SK-N-SH (cell line): ENCODE data around the gene CKS2.

Experiments
- GATA2 ChIP-seq: sonication (generic); formaldehyde crosslinking; IDR thresholded peaks from 2 replicates; pipeline ENCODE4 v1.5.0; 2020; ENCODE audit warnings: mild to moderate bottlenecking, missing genetic modification reagents
- POLR2AphosphoS5 ChIP-seq: IDR thresholded peaks from 2 replicates; pipeline ENCODE4 v1.6.1; 2012; ENCODE audit warnings: low read depth, low read length
- SIN3A ChIP-seq: IDR thresholded peaks from 2 replicates; pipeline ENCODE4 v1.6.1; 2012; ENCODE audit warnings: low read depth, mild to moderate bottlenecking, low read length, moderate library complexity, borderline replicate concordance
- TF ChIP-seq, protein P1 (sequence below): fragments of 200-600 bp; sonication (generic); IDR thresholded peaks from 2 replicates; pipeline ENCODE4 v1.6.1; 2017; ENCODE audit warnings: antibody characterized with exemption, mild to moderate bottlenecking, moderate library complexity
- TF ChIP-seq, protein P2 (sequence below): fragments of 150-350 bp; IDR thresholded peaks from 2 replicates; pipeline ENCODE4 v1.6.1; 2017; ENCODE audit warnings: antibody characterized with exemption, low read length, low read depth, borderline replicate concordance

DNA sequence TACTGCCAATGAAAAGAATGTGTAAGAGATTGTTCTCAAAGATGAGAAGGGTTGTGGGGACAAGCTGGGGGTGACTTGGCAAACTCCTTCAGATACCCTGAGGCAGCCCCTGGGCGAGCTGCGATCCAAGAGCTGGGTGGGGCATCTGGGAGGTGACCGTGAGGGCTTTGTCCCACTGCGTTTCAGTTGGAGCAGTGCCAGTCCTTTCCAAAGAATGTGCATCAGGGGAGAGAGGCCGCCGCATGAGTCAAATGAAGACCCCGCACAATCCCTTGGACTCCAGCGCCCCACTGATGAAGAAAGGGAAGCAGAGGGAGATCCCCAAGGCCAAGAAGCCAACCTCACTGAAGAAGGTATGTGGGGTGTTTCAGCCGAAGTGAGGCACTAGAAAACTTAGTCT, 35.7 kb downstream of the CKS2 start:
- TF ChIP-seq, protein P1, sequence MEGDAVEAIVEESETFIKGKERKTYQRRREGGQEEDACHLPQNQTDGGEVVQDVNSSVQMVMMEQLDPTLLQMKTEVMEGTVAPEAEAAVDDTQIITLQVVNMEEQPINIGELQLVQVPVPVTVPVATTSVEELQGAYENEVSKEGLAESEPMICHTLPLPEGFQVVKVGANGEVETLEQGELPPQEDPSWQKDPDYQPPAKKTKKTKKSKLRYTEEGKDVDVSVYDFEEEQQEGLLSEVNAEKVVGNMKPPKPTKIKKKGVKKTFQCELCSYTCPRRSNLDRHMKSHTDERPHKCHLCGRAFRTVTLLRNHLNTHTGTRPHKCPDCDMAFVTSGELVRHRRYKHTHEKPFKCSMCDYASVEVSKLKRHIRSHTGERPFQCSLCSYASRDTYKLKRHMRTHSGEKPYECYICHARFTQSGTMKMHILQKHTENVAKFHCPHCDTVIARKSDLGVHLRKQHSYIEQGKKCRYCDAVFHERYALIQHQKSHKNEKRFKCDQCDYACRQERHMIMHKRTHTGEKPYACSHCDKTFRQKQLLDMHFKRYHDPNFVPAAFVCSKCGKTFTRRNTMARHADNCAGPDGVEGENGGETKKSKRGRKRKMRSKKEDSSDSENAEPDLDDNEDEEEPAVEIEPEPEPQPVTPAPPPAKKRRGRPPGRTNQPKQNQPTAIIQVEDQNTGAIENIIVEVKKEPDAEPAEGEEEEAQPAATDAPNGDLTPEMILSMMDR, result no peak
- TF ChIP-seq GATA2 (CRISPR knock-in tag), result no peak
- TF ChIP-seq, protein P2, sequence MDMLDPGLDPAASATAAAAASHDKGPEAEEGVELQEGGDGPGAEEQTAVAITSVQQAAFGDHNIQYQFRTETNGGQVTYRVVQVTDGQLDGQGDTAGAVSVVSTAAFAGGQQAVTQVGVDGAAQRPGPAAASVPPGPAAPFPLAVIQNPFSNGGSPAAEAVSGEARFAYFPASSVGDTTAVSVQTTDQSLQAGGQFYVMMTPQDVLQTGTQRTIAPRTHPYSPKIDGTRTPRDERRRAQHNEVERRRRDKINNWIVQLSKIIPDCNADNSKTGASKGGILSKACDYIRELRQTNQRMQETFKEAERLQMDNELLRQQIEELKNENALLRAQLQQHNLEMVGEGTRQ, result no peak
- TF ChIP-seq POLR2AphosphoS5, result no peak
- no peak for TF ChIP-seq SIN3A
